ENCODE data around the gene RASEF.
"Not testable (repeated sequence)": the region's sequence is repeated elsewhere in the genome, so short reads cannot be mapped to it uniquely, and the experiment has no call there.

The RASEF gene

GRCh38 chr9:82957529-82958379, 105.2 kb downstream of the RASEF start:
- Mint-ChIP-seq H3K36me3 (no peaks in the 10 kb centered on the region), H3K27me3 (no peaks in the 10 kb centered on the region), H3K4me3 (no peak overlapping the region), H3K9me3 (peaks cover 0 to 2% of the 10 kb centered on the region in 2 donors), H3K27ac (no peak overlapping the region), H3K4me1 (no peaks in the 10 kb centered on the region)
- ATAC-seq (replicated peaks), result no peak
- DNase-seq, result no peak

- H3K27me3 Mint-ChIP-seq, result no peaks in the 10 kb centered on the region
Measured at GRCh38 chr9:82949203-82949602, 113.7 kb downstream of the RASEF start.

GRCh38 chr9:82940376-82940775, 122.6 kb downstream of the RASEF start:
- Mint-ChIP-seq H3K27ac (no peak overlapping the region), H3K9me3 (no peaks in the 10 kb centered on the region), H3K27me3 (peaks cover 0 to 5% of the 10 kb centered on the region in 2 donors), H3K4me1 (peaks cover 0 to 2% of the 10 kb centered on the region in 2 donors), H3K4me3 (no peak overlapping the region), H3K36me3 (no peaks in the 10 kb centered on the region)
- DNase-seq (no peak), ATAC-seq (replicated peaks) (no peak)

More at GRCh38 chr9:82949203-82949602, 113.7 kb downstream of the RASEF start:
- Mint-ChIP-seq H3K27ac (no peak overlapping the region), H3K4me3 (no peak overlapping the region), H3K9me3 (no peaks in the 10 kb centered on the region), H3K36me3 (no peaks in the 10 kb centered on the region), H3K4me1 (no peaks in the 10 kb centered on the region)
- ATAC-seq (replicated peaks), result no peak
- no peak for DNase-seq

- Mint-ChIP-seq H3K4me3 (no peak overlapping the region), H3K9me3 (no peaks in the 10 kb centered on the region), H3K36me3 (no peaks in the 10 kb centered on the region), H3K27ac (no peak overlapping the region), H3K4me1 (peaks cover 0 to 2% of the 10 kb centered on the region in 2 donors), H3K27me3 (peaks cover 0 to 5% of the 10 kb centered on the region in 2 donors)
- ATAC-seq (replicated peaks) (peak; percentile 39 to 52), DNase-seq (no peak)
Measured at GRCh38 chr9:82939451-82939850, 123.5 kb downstream of the RASEF start.

- H3K9me3 Mint-ChIP-seq, result no peaks in the 10 kb centered on the region
- no peaks in the 10 kb centered on the region for H3K36me3 Mint-ChIP-seq
- no peak overlapping the region for H3K4me3 Mint-ChIP-seq
- ATAC-seq (replicated peaks) (peak in 1 of 2 donors; percentile 31), DNase-seq (no peak)
- no peak overlapping the region for H3K27ac Mint-ChIP-seq
- peaks cover 0 to 2% of the 10 kb centered on the region in 2 donors for H3K4me1 Mint-ChIP-seq
- peaks cover 0 to 1% of the 10 kb centered on the region in 2 donors for H3K27me3 Mint-ChIP-seq
Measured at GRCh38 chr9:82938426-82939218, 124.3 kb downstream of the RASEF start.

- H3K4me1 Mint-ChIP-seq; H3K4me3 Mint-ChIP-seq; ATAC-seq (replicated peaks): not testable (repeated sequence)
Measured at GRCh38 chr9:82936561-82936960, 126.4 kb downstream of the RASEF start.

GRCh38 chr9:82934949-82935348, 128.0 kb downstream of the RASEF start:
- DNase-seq (no peak), ATAC-seq (replicated peaks) (no peak)
- no peaks in the 10 kb centered on the region for H3K36me3 Mint-ChIP-seq
- no peaks in the 10 kb centered on the region for H3K9me3 Mint-ChIP-seq
- no peaks in the 10 kb centered on the region for H3K27me3 Mint-ChIP-seq
- peaks cover 0 to 2% of the 10 kb centered on the region in 2 donors for H3K4me1 Mint-ChIP-seq
- no peak overlapping the region for H3K4me3 Mint-ChIP-seq
- no peak overlapping the region for H3K27ac Mint-ChIP-seq

More at GRCh38 chr9:82936561-82936960, 126.4 kb downstream of the RASEF start:
- not testable (repeated sequence) for H3K27me3 Mint-ChIP-seq, H3K27ac Mint-ChIP-seq, DNase-seq, H3K9me3 Mint-ChIP-seq, H3K36me3 Mint-ChIP-seq

- not testable (repeated sequence) for H3K4me1 Mint-ChIP-seq; H3K27ac Mint-ChIP-seq; ATAC-seq (replicated peaks); H3K27me3 Mint-ChIP-seq; H3K4me3 Mint-ChIP-seq; DNase-seq; H3K36me3 Mint-ChIP-seq; H3K9me3 Mint-ChIP-seq
Measured at GRCh38 chr9:82934025-82934424, 128.9 kb downstream of the RASEF start.

GRCh38 chr9:82930116-82930515, 132.8 kb downstream of the RASEF start:
- DNase-seq (no peak), ATAC-seq (replicated peaks) (no peak)
- Mint-ChIP-seq H3K4me3 (no peak overlapping the region), H3K36me3 (no peaks in the 10 kb centered on the region), H3K27me3 (no peaks in the 10 kb centered on the region), H3K9me3 (no peaks in the 10 kb centered on the region), H3K4me1 (no peaks in the 10 kb centered on the region), H3K27ac (no peak overlapping the region)

Measured in stimulated activated naive B cell treated with anti-CD40 and anti-IgM and Interleukin-4, amounts not matched to agents 10 μg/mL and 1 μg/mL and 100 μg/mL, for 72 hours (primary cell).